ENCODE measurements around the gene CCNH. TPM values are rescaled to one million over a fixed set of nuclear protein-coding genes. Genes with fewer than 3 reads are reported as not detected.

The CCNH gene
- total RNA-seq, 1 experiment from 2014 or later: 99.2 TPM

DNA sequence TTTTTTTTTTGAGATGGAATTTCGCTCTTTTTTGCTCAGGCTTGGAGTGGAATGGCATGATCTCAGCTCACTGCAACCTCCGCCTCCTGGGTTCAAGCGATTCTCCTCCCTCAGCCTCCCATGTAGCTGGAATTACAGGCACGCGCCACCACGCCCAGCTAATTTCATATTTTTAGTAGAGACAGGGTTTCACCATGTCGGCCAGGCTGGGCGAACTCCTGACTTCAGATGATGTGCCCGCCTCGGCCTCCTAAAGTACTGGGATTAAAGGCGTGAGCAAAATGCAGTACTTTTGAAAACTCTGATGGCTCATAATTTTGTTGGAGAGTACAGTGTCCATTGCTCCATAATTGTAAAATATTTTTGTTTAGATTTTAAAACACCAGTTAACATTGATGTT, 52.6 kb downstream of the CCNH start:
- H3K36me3 ChIP-seq: peaks cover 36% of the 10 kb centered on the region
- no peaks in the 10 kb centered on the region for H3K27me3 ChIP-seq
- no peak overlapping the region for H3K4me3 ChIP-seq
- peaks cover 12% of the 10 kb centered on the region for H3K4me1 ChIP-seq
- no peak for DNase-seq
- no peak overlapping the region for H3K27ac ChIP-seq
- no peaks in the 10 kb centered on the region for H3K9me3 ChIP-seq (replicated peaks)

GRCh38 chr5:87359106-87359505, 53.6 kb downstream of the CCNH start:
- no peak for DNase-seq
- H3K27ac ChIP-seq: no peak overlapping the region
- peaks cover 12% of the 10 kb centered on the region for H3K4me1 ChIP-seq
- H3K36me3 ChIP-seq: peaks cover 40% of the 10 kb centered on the region
- H3K4me3 ChIP-seq: no peak overlapping the region
- H3K27me3 ChIP-seq: no peaks in the 10 kb centered on the region
- H3K9me3 ChIP-seq (replicated peaks): no peaks in the 10 kb centered on the region

GRCh38 chr5:87354496-87354895, 58.2 kb downstream of the CCNH start:
- H3K4me3 ChIP-seq: no peak overlapping the region
- H3K36me3 ChIP-seq: peaks cover 50% of the 10 kb centered on the region
- no peaks in the 10 kb centered on the region for H3K27me3 ChIP-seq
- no peaks in the 10 kb centered on the region for H3K4me1 ChIP-seq
- H3K27ac ChIP-seq: no peak overlapping the region
- no peak for DNase-seq
- no peaks in the 10 kb centered on the region for H3K9me3 ChIP-seq (replicated peaks)

GRCh38 chr5:87347841-87348240, 64.9 kb downstream of the CCNH start:
- no peaks in the 10 kb centered on the region for H3K4me1 ChIP-seq
- no peak for DNase-seq
- H3K9me3 ChIP-seq (replicated peaks): no peaks in the 10 kb centered on the region
- H3K27me3 ChIP-seq: no peaks in the 10 kb centered on the region
- no peak overlapping the region for H3K4me3 ChIP-seq
- peaks cover 54% of the 10 kb centered on the region for H3K36me3 ChIP-seq
- H3K27ac ChIP-seq: no peak overlapping the region

- H3K4me1 ChIP-seq: no peaks in the 10 kb centered on the region
- H3K36me3 ChIP-seq: peaks cover 56% of the 10 kb centered on the region
- H3K9me3 ChIP-seq (replicated peaks): no peaks in the 10 kb centered on the region
- H3K4me3 ChIP-seq: no peak overlapping the region
- DNase-seq: no peak
- no peak overlapping the region for H3K27ac ChIP-seq
- H3K27me3 ChIP-seq: no peaks in the 10 kb centered on the region
Measured at GRCh38 chr5:87347272-87347671, 65.5 kb downstream of the CCNH start.

Other genes with a start within 250 kb of the CCNH start
- 52.0 and 59.7 TPM in 2 replicates for gene RASA1, start 145.0 kb downstream of the CCNH start, total RNA-seq (2014; rRNA removed; shearing (Covaris generic))

Measured in SJCRH30 (cell line).